Measurements from ENCODE around the gene RAP1GAP2. TPM values are rescaled to one million over a fixed set of nuclear protein-coding genes. Genes with fewer than 3 reads are reported as not detected.

The RAP1GAP2 gene
- polyA plus RNA-seq, 1 of the 3 experiments (the other 2 are of a cell fraction): 22.0 TPM

DNA sequence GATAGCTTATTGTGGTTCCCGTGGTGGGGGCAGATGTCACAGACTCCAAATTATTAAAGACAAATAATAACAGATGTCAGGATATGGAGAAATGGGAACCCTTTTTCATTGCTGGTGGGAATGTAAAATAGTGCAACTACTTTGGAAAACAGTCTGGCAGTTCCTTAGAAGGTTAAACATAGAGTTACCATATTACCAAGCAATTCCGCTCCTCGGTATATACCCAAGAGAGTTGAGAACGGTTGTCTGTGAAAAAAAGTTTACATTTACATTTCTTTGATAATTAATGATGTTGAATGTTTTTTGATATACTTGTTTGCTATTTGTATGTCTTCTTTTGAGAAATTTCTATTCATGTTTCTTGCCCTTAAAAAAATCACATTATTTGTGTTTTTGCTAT lies 226.0 kb downstream of the RAP1GAP2 start (continued):
- TF ChIP-seq, protein P1, sequence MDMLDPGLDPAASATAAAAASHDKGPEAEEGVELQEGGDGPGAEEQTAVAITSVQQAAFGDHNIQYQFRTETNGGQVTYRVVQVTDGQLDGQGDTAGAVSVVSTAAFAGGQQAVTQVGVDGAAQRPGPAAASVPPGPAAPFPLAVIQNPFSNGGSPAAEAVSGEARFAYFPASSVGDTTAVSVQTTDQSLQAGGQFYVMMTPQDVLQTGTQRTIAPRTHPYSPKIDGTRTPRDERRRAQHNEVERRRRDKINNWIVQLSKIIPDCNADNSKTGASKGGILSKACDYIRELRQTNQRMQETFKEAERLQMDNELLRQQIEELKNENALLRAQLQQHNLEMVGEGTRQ (IDR thresholded peaks at IDR 0.05; ENCODE audit: borderline replicate concordance, low read depth, low read length): no peak

DNA sequence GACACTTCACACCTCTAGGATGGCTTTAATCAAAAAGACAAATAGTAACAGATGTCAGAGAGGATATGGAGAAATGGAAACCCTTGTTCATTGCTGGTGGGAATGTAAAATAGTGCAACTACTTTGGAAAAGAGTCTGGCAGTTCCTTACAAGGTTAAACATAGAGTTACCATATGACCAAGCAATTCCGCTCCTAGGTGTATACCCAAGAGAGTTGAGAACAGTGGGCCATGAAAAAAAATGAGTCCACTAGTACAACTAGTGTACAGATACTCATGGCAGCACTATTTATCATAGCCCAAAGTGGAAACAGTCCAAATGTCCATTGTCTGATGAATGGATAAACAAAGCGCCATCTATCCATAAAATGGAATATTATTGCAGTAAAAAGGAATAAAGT lies 228.1 kb downstream of the RAP1GAP2 start:
- ChIA-PET POLR2A (no interaction called here), CTCF (interaction anchor here (2.4 kb wide), 1 partner anchor 24 kb away, joined by 6 read pairs; no protein-coding TSS in a partner anchor)
- peaks cover 14% of the 10 kb centered on the region; the same call in 1 of the 2 replicates for H3K9me3 ChIP-seq
- peaks cover 4 to 40% of the 10 kb centered on the region in 2 experiments for H3K36me3 ChIP-seq (replicated peaks in 1 of 2; ENCODE audit: control insufficient read depth in 1 of 2, insufficient read depth in 2 of 2, low read length in 1 of 2)
- TF ChIP-seq GATA2 (CRISPR knock-in tag; IDR thresholded peaks at IDR 0.05): no peak
- 92% methylated on average over 2 of the region's 2 CpGs for WGBS (ENCODE audit: low lambda C conversion rate)
- no peak for DNase-seq
- peaks cover 4% of the 10 kb centered on the region; the same call in 1 of the 2 replicates for H3K79me2 ChIP-seq (ENCODE audit: insufficient read depth)
- H3K27me3 ChIP-seq (ENCODE audit: insufficient read depth): no peaks in the 10 kb centered on the region
- H4K20me1 ChIP-seq (ENCODE audit: insufficient read depth): no peaks in the 10 kb centered on the region
- no peak overlapping the region for H3K27ac ChIP-seq (ENCODE audit: low read depth in 2 of 2, low read length in 1 of 2)
- no peak overlapping the region for H3K4me3 ChIP-seq (ENCODE audit: low read depth in 2 of 2, low read length in 1 of 2)
- no peaks in the 10 kb centered on the region for H3K9me2 ChIP-seq
- H3K4me1 ChIP-seq (ENCODE audit: control insufficient read depth in 1 of 2, insufficient read depth in 2 of 2, low read depth in 1 of 2, low read length in 1 of 2): no peaks in the 10 kb centered on the region; a peak in 1 of 4 replicates
- peaks cover 9% of the 10 kb centered on the region for H3F3A ChIP-seq (replicated peaks; ENCODE audit: insufficient read depth)
- no peak overlapping the region for H2AFZ ChIP-seq (ENCODE audit: low read depth)
- H3K4me2 ChIP-seq: no peak overlapping the region
- H3K9ac ChIP-seq: no peak overlapping the region

DNA sequence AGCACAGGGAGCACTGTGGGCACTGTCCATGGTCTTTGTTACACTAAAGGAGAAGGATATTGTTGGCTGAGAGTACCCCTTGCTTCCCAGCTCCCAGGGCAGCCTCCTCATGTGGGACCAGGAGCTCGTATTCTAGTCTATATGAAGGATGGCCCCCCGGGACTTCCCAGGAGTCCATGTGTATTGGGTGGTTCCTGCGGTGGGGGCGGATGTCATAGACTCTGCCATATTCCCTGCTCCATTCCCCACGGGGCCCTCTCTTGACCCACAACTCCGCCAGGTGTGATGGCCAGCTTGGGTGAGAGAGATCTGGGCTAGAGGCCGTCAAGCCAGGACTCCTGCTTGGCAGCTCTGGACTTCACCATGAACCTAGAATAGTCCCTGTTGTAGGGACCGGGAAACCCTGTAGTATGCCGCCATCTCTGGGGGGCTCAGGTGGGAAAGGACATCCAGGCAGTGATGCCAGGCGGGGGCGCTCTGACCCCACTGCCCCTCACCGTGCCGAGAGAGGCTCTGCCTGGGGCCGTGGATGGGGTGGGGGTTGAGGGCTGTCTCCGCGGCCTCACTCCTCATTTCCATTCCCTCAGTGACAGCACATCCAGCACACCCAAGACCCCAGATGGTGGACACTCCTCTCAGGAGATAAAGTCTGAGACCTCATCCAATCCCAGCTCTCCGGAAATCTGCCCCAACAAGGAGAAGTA lies 229.3 kb downstream of the RAP1GAP2 start:
- Histone ChIP-seq H3K9ac (no peak overlapping the region), H4K20me1 (ENCODE audit: insufficient read depth) (no peaks in the 10 kb centered on the region), H3K79me2 (ENCODE audit: insufficient read depth) (peaks cover 4% of the 10 kb centered on the region; the same call in 1 of the 2 replicates), H3F3A (replicated peaks; ENCODE audit: insufficient read depth) (peaks cover 18% of the 10 kb centered on the region), H3K4me2 (no peak overlapping the region), H3K9me2 (no peaks in the 10 kb centered on the region), H3K36me3 (replicated peaks in 1 of 2; ENCODE audit: control insufficient read depth in 1 of 2, insufficient read depth in 2 of 2, low read length in 1 of 2) (peaks cover 4 to 44% of the 10 kb centered on the region in 2 experiments), H3K27ac (ENCODE audit: low read depth in 2 of 2, low read length in 1 of 2) (no peak overlapping the region), H3K9me3 (peaks cover 14% of the 10 kb centered on the region; the same call in 1 of the 2 replicates), H3K27me3 (ENCODE audit: insufficient read depth) (no peaks in the 10 kb centered on the region), H3K4me1 (ENCODE audit: control insufficient read depth in 1 of 2, insufficient read depth in 2 of 2, low read depth in 1 of 2, low read length in 1 of 2) (peaks cover 0 to 4% of the 10 kb centered on the region in 2 experiments; a peak in 2 of 4 replicates), H3K4me3 (ENCODE audit: low read depth in 2 of 2, low read length in 1 of 2) (no peak overlapping the region), H2AFZ (ENCODE audit: low read depth) (no peak overlapping the region)
- ChIA-PET CTCF (interaction anchor here (0.6 to 2.4 kb wide), 3 partner anchors 23 to 177 kb away, joined by 3 to 6 read pairs (median 3); no protein-coding TSS in a partner anchor), POLR2A (no interaction called here)
- TF ChIP-seq MEF2A (IDR thresholded peaks at IDR 0.05; ENCODE audit: borderline replicate concordance, low read depth): no peak
- TF ChIP-seq GATA2 (CRISPR knock-in tag; IDR thresholded peaks at IDR 0.05): no peak
- TF ChIP-seq FOSL2 (IDR thresholded peaks at IDR 0.05; ENCODE audit: borderline replicate concordance, low read depth): no peak
- TF ChIP-seq JUND (IDR thresholded peaks at IDR 0.05): no peak
- TF ChIP-seq CHD2 (IDR thresholded peaks at IDR 0.05; ENCODE audit: low read length, partially characterized antibody): no peak
- no peak for TF ChIP-seq TAF1 (IDR thresholded peaks at IDR 0.05; ENCODE audit: borderline replicate concordance, low read depth, low read length)
- TF ChIP-seq, protein P1 (IDR thresholded peaks at IDR 0.05; ENCODE audit: borderline replicate concordance, low read depth, low read length): no peak
- TF ChIP-seq RXRA (IDR thresholded peaks at IDR 0.05; ENCODE audit: borderline replicate concordance, low read depth): no peak
- TF ChIP-seq POLR2AphosphoS5 (IDR thresholded peaks at IDR 0.05; ENCODE audit: low read depth, low read length): no peak
- TF ChIP-seq SIN3A (IDR thresholded peaks at IDR 0.05; ENCODE audit: borderline replicate concordance, low read depth, low read length): no peak
- no peak for TF ChIP-seq TCF12 (IDR thresholded peaks at IDR 0.05)
- WGBS (ENCODE audit: low lambda C conversion rate): 82% methylated on average over 7 of the region's 17 CpGs
- no peak for DNase-seq

Measured in SK-N-SH (cell line).